CD4-positive, alpha-beta T cell treated with Interleukin-10 for 1 hour (primary cell): Measurements from ENCODE around the gene CUX1.
"Not testable (repeated sequence)": the region's sequence is repeated elsewhere in the genome, so short reads cannot be mapped to it uniquely, and the experiment has no call there.

ENCODE experiments used
- DNase-seq: peaks from one replicate; pipeline ENCODE4 v3.0.0-alpha.2; 2020

The CUX1 gene

DNA sequence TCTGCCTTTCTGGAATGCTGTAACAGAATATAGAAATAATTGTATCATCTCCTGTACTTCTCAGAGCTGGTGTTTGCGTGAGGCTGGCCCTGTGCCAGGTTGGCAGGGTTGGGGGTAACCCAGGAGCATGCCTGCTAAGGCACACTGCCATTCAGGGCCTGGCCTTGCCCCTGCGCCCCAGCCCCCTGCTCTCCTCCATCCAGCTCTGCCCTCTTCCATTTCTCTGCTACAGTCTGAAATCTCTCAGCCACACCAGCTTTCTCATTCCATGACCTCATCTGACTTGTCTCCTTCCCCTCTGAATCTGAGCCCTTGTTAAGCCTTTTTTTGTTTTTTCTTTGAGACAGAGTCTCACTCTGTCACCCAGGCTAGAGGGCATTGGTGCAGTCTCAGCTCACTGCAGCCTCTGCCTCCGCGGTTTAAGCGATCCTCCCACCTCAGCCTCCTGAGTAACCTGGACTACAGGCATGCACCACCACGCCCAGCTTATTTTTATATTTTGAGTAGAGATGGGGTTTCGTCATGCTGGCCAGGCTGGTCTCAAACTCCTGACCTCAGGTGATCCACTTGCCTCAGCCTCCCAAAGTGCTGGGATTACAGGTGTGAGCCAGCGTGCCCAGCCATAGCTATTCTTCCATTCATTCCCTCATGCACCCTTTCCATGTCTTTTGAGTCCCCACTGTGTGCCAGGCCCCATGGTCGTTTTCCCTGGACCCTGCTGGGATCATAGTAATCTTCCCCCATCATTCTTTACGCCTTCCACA lies 206.8 kb downstream of the CUX1 start:
- DNase-seq = no peak

DNA sequence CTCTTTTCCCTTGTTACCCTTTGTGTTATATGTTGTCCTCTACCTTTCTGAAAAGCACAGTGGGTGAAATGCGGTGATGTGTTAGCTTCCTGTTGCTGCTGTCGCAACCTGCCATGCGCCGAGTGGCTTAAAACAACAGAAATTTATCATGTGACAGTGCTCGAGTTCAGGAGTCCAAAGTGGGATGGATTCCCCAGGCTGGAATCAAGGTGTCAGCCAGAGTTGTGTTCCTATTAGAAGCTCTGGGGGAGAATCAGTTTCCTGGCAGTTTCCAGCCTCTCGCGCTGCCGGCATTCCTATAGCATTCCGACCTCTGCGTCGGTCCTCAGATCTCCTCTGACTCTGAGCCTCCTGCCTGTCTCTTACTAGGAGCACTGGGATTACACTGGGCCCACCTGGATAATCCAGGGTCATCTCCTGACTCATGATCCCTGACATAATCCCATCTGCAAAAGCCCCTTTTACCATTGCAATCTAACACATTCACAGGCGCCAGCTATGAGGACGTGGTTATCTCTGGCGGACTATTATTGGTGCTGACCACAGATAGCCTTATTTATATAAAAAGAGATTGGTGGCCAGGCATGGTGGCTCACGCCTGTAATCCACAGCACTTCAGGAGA lies 207.5 kb downstream of the CUX1 start:
- no peak for DNase-seq

DNA sequence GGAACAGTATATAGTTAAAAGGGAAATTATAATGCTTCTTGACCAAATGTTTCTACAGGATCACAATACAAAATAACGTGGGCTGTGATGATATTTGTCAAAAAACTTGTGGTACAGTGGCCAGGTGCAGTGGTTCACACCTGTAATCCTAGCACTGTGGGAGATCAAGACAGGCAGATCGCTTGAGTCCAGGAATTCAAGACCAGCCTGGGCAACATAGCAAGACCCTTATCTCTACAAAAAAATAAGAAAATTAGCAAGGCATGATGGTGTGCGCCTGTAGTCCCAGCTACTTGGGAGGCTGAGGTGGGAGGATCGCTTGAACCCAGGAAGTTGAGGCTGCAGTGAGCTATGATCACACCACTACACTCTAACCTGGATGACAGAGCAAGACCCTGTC lies 208.4 kb downstream of the CUX1 start:
- not testable (repeated sequence) for DNase-seq

DNA sequence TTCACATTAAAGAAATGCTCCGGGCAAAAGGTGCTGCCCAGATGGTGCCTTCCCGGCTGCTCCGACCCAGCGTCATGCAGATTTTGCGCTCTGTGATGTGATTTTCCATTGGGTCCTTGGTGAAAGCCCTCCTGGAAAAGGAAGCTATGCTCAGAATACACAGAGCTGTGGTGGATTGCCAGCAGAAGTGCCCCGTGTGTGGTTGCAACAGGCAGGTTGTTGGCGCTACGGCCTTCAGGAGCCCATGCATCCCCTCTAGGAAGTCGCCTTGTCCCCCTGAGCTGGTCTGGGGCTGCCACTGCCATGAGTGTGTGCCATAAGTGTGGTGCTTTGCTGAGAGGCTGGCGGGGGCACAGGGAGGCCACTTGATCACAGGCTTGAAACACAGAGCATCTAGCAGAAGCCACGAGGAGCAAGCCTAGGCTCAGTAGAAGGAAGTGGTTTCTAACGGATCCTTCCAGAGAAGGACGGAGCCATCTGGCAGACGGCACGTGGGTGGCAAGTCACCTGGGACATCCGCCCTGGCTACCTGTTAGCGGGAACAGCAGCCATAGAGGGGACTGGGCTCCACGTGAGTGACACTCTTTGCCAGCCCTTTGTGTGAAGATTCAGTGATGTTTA lies 210.9 kb downstream of the CUX1 start:
- DNase-seq = no peak

DNA sequence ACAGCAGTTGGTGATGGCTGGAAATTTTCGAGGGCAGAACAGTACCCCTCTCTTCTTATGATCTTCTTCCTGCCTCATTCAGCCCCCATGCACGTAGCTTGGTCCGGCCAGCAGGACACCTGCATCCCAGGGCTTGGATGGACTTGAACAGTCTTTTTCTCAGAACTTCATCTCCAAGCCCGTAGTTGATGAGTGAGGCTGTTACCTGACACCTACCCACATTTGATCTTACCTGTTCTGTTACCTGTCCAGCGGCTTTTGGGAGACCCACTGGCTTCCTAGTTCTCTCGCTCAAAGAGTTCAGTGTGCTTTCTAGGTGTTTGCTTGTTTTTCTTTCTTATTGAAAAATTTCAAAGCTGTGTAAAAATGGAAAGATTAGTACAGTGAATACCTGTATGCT lies 212.2 kb downstream of the CUX1 start:
- DNase-seq = no peak

DNA sequence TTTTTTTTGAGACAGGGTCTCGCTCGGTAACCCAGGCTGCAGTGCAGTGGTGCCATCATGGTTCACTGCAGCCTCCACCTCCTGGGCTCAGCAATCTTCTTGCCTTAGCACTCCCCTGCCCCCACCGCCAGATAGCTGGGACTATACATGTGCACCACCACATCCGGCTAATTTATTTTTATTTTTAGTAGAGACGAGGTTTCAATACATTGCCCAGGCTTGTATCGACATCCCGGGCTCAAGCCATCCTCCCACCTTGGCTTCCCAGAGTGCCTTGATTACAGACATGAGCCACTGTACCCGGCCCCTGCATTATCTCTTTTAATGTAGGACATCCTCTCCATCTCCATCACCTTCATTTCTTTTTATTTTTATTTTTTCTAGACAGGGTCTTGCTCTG lies 213.3 kb downstream of the CUX1 start:
- DNase-seq = no peak

DNA sequence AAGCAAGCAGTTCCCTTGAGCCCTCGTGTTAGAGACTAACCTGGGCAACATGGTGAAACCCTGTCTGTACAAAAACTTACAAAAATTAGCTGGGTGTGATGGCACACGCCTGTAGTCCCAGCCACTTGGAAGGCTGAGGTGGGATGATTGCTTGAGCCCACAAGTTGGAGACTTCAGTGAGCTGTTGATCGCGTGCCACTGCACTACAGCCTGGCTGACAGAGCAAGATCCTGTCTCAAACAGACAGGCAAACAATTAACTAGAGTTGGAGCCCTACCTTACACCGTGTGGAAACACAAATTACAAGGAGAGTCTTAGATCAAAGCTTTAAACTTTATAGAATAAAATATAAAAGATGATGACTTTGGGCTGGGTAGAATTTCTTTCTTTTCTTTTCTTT lies 219.5 kb downstream of the CUX1 start:
- no peak for DNase-seq

DNA sequence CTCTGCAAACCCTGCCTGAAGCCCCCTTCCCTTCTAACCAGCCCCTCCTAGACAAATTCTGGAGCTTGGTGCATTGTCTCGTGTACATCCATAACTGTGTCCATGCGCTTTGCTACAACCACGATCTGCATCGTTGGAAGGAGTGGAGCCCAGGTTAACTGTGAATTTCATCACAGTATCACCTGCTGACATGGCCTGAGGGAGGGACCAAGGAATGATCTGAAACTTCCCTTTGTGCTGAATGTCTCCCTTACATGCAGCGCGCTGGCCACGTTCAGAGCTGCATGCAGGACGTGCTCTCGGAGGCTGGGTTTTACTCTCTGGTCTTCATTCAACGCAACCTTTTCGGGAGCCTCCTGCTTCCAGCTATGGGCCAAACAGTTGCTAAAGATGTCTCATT lies 222.3 kb downstream of the CUX1 start:
- no peak for DNase-seq

DNA sequence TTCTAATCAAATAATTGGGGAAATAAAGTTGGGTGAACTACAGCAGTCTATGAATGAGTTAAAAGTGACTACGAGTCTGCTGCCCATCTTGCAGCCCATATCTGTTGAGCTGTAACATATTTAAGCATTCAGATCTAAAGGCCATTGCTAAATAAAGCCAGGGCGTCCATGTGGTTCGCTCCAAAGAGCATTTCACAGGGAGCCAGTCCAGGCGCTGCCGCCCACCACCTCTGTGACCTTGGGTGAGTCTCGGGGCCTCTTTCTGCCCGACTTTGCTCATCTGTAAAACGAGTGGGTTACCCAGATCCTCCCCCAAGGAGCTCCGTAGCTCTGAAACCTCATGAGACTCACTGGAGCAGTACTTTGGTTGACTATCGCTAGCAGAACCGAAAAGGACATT lies 223.1 kb downstream of the CUX1 start:
- no peak for DNase-seq

DNA sequence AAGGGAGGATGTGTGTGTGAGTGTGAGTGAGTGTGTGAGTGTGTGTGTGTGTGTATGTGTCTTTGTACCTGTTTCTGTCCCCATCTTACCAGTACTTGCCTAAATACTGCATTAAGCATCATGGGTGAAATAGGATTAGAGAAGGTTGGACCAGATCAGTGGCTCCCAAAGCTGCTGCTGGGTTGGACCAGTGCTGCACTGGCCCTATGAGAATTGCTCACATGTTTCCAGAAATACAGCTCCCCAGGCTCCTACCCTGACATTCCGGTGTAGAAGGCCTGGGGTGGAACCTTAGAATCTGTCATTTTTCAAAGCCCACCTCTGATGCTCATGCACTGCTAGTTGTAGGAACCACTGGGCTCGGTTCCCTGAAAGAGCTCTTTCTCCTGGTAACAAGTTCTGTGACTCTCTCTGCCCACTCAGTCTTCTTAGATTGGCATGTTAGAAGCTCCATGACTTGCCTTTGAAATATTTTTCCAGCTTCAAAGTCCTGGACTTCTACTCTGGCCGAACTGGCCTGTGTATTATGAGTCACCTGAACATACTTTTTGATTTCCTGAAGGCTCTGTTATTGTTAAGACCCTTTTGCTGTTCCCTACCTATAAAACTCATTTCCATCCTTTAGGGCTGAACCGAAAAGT lies 224.7 kb downstream of the CUX1 start:
- no peak for DNase-seq

DNA sequence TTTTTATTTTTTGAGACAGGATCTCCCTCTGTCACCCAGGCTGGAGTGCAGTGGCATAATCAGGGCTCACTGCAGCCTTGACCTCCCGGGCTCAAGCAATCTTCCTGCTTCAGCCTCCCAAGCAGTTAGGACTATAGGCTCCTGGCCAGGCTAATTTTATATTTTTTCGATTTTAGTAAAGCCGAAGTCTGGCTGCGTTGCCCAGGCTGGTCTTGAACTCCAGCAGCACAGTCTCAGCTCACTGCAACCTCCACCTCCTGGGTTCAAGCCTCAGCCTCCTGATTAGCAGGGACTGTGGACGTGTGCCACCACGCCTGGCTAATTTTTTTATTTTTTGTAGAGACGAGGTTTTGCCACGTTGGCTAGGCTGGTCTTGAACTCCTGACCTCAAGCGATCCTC lies 225.4 kb downstream of the CUX1 start:
- DNase-seq = not testable (repeated sequence)

DNA sequence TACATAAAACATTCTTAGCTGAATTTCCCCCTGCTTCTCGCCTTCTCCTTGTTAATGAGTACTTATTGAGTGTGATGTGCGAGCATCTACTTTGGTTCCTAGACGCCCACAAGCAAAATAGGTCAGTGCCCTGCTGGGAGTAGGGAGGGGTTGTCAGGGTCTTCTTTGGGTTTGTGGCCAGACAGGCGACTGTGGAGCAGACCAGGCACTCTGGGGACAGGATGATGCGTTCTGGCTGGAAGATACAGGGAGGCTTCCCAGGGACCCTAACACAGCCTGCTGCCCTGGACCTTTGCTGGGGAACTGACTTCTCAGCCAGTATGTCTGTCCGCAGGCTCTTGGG lies 227.2 kb downstream of the CUX1 start:
- no peak for DNase-seq

DNA sequence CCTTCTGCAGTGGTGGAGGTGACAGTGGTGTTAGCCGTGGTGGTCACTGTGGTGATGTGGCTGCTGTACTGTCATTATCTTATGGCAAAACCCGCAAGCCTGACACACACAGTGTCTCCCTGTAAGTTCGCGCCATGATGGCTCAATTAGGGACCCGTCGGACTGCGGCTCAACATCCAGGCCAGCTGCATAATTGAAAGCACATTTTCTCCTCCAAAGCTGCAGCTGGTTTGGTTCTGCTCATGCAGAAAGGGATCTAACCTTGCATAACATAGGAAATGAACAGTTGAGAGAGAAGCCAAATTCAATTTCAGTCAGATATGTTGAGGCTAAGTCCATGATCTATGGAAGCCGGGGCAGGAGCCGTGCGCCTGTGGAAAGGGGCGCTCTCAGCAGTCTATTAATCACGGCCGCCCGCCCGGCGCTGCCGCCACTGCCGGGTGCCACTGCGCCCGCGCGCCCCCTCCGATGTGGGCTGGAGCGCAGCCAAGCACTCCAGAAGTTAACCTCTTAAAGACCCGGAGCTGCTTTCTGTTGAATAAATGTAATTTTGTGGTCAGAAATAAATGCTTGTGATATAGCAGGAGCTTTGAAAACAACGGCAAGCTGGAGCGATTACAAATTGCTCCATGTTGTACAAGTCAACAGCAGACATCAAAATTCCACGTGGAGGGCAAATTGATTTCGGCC lies 227.7 kb downstream of the CUX1 start:
- DNase-seq = no peak

DNA sequence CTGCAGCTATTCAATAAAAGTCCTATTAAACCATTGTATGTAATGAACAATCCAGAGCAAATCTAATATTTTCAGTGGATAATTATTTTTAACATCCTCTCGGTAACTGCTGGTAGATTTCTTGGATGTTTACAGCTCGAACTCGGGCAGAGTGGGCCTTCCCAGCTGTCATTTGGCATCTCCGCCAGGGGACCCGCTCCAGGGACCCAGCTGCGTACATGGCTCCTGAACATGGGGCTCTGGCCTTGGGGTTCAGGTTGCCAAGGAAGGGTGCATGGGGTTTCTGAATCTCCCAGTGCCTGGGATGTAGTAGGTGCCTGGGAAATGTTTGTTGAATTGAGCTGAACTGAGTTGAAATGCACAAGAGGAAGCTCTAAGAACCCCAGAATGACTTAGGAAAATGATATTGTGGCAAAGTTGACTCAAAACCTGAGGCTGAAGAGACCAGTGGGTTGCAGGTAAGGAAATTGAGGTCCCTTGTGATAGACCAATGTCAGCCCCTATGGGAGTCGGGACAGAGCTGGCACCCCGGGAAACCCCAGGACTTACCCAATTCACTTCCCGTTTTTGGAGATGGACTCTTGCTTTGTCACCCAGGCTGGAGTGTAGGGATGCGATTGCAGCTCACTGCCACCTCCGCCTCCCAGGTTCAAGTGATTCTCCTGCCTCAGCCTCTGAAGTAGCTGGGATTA lies 228.4 kb downstream of the CUX1 start:
- no peak for DNase-seq

DNA sequence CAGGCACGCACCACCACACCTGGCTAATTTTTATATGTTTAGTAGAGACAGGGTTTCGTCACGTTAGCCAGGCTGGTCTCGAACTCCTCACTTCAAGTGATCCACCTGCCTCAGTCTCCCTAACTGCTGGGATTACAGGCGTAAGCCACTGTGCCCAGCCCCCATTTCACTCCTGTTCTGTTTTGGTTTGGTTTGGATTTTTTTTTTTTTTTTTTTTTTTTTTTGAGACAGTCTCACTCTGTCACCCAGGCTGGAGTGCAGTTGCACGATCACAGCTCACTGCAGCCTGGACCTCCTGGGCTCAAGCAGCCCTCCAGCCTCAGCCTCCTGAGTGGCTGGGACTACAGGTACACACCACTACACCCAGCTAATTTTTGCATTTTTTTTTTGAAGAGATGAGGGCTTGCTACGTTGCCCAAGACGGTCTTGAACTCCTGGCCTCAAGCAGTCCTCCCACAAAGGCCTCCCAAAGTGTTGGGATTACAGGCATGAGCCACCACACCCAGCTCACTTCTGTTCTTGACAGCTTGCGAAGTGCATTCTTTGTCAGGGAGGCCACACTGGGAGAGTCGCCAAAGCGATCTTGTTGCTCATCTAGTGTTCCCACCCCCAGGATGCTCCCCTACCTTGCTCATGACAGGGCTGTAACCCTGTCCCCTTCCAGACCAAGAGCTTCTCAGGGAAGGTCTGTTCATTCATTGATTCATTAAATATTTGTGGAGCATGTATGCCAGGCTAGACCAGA lies 229.1 kb downstream of the CUX1 start:
- DNase-seq = no peak

DNA sequence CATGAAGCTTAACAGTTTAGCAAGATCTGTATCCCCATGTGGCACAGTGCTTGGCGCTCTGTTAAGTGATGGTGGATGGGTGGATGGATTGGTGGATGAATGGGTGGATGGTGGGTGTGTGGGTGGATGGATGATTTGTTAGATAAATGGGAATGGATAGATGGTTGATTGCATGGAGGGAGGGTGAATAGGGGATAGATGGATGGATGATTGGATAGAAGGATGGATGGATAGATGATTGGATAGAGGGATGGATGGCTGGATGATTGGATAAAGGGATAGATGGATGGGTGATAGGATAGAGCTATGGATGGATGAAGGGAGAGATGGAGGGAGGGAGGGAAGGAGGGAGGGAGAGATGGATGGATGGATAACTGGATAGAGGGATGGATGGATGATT lies 229.7 kb downstream of the CUX1 start:
- DNase-seq = no peak

DNA sequence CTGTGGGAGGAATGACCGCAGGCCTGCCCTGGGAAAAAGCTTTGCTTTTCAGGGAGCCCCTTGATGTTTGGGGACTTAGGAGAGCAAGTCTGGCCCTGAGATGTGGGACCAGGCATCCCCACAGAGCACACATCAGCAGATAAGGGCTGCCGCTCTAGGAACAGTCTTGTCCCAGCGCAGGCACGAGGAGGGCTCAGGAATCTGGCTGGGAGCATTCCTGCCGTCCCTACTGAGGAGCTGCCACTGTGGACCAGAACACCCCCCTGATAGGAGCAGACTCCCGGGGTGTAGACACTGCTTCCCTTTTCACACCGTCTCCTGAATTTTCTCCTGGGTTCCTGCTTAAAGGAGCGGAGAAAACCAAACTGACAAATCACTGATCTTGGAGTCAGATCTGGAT lies 232.3 kb downstream of the CUX1 start:
- no peak for DNase-seq

DNA sequence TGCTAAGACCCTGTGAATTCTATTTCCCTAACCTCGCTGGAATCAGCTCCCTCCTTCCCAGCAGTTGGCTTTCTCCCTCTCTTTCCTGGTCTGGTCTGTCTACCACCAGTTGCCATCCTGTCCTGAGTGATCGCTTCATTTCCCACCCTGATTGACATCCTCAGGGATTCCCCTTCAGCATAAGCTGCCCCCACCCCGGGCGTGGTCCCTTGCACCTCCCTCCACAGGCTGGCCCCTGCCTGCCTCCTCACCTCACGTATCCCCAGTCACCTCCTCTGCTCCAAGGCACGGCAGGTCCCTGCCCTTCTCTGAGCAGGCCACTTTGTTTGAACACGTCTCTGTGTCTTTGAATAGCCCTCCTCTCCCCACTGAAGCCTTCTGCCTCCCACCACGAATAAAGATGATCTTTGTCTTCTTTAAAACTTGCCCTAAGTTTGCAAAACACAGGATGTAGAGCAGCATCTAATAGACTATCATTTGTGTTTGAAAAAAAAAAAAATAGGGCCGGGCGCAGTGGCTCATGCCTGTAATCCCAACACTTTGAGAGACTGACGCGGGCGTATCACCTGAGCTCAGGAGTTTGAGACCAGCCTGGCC lies 233.5 kb downstream of the CUX1 start:
- no peak for DNase-seq

DNA sequence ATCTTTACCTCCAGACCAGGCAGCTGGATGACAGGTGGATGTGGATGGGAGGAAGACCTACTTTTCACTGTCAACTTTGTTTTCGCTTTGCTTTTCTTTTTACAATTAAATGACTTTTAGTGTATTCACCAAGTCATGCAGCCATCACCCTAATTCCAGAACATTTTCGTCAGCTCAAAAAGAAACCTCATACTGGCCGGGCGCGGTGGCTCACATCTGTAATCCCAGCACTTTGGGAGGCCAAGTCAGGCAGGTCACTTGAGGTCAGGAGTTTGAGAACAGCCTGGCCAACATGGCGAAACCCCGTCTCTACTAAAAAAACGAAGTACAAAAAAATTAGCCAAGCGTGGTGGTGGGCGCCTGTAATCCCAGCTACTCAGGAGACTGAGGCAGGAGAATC lies 234.3 kb downstream of the CUX1 start:
- not testable (repeated sequence) for DNase-seq

DNA sequence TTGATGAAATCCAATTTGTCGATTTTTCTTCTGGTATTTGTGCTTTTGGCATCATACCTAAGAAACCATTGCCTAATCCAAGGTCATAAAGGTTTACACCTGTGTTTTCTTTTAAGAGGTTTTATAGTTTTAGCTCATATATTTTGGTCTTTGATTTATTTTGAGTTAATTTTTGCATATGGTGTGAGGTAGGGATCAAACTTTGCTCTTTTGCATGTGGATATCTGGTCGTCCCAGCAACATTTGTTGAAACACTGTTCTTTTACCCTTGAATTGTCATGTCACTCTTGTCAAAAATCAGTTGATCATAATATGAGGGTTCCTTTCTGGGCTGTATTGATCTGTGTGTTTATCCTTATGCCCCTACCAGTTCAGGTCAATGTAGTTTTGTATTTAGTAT lies 236.7 kb downstream of the CUX1 start:
- DNase-seq = no peak

DNA sequence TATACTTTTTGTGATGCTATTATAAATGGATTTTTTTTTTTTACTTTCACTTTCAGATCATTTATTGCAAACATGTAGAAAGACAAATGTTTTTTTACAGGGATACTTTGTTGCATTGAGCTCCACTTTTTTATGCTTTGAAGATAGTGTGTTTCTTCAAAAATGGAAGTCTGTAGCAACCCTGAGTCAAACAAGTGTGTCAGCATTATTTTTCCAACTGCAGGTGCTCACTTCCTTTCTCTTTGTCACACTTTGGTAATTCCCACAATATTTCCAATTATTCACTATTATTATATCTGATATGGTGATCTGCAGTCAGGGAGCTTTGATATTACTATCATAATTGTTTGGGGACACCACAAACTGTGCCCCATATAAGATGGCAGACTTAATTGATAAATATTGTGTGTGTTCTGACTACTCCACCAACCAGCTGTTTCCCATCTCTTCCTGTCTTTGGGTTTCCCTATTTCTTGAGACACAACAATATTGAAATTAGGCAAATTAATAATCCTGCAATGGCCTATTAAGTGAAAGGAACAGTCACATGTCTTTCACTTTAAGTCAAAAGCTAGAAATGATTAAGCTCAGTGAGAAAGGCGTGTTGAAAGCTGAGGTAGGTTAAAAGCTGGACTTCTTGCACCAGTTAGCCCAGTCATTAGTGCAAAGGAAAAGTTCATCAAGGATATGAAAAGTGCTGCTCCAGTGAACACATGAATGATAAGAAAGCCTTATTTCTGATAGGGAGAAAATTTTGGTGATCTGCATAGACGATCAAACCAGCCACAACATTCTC lies 238.0 kb downstream of the CUX1 start:
- DNase-seq = no peak
